GM12874 (cell line): ENCODE measurements around the gene BLOC1S5.

ENCODE experiments used
- TF ChIP-seq, protein P1 (sequence below): IDR thresholded peaks from 2 replicates; pipeline ENCODE4 v1.5.1; 2011; ENCODE audit warnings: low read depth, mild to moderate bottlenecking, control low read depth, low read length, moderate library complexity; ENCODE audit not compliant: insufficient read depth

Gene BLOC1S5

DNA sequence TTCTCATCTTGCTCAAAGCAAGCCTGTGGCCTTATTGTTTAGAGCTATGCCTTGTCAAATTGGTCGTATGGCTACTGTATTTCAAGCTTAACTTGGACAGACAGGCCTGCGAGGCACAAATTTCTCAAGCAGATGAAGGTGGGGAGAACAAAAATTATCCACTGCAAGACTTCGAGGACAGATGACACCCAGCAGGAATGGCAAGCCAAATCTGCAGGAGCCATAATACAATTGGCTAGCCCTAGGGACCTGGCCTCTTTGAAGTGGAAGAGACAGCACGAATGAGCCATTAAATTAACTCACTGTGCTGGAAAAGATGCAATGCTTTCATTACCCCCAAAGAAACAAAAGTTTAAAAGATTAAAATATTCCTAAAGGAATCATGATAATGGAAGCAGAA is 5.0 kb upstream of the BLOC1S5 start:
- TF ChIP-seq, protein P1, sequence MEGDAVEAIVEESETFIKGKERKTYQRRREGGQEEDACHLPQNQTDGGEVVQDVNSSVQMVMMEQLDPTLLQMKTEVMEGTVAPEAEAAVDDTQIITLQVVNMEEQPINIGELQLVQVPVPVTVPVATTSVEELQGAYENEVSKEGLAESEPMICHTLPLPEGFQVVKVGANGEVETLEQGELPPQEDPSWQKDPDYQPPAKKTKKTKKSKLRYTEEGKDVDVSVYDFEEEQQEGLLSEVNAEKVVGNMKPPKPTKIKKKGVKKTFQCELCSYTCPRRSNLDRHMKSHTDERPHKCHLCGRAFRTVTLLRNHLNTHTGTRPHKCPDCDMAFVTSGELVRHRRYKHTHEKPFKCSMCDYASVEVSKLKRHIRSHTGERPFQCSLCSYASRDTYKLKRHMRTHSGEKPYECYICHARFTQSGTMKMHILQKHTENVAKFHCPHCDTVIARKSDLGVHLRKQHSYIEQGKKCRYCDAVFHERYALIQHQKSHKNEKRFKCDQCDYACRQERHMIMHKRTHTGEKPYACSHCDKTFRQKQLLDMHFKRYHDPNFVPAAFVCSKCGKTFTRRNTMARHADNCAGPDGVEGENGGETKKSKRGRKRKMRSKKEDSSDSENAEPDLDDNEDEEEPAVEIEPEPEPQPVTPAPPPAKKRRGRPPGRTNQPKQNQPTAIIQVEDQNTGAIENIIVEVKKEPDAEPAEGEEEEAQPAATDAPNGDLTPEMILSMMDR = no peak

DNA sequence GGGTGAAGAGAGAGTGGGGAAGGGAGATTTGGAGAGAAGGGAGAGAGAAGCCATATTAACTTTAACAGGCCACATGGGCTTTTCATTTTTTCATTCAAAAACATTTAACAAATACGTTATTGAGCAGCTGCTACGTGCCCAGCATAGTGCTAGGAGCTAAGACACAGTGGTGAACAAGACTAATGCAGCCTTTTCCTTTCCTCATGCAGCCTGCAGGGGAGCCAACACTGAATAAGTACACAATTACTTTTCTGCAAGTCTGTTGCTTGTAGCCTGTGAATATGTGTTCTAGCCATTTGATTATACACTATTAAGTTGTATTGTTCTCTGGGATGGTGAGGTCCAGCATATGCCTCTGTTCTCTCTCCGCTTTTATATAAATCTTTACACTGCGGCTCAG is 1.9 kb upstream of the BLOC1S5 start:
- TF ChIP-seq, protein P1 = peak; percentile 32; the same call in 1 of the 2 replicates

DNA sequence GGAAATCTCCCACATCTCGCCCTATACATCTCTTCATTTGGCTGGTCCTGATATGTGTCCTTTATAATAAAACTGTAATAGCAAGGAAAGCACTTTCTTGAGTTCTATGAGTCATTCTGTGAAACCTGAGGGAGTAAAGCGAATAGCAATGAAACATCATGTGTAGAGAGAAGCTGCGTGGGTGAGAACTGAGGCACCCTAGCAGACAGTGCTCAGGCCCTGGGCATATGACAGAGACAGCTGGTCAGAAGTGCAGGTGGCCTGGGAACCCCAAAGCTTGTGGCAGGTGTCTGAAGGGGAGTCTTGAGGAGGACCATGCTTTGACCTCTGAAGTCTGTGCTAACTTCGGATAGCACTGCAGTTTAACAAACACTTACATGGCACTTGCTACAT is 1.3 kb upstream of the BLOC1S5 start:
- TF ChIP-seq, protein P1 = no peak

DNA sequence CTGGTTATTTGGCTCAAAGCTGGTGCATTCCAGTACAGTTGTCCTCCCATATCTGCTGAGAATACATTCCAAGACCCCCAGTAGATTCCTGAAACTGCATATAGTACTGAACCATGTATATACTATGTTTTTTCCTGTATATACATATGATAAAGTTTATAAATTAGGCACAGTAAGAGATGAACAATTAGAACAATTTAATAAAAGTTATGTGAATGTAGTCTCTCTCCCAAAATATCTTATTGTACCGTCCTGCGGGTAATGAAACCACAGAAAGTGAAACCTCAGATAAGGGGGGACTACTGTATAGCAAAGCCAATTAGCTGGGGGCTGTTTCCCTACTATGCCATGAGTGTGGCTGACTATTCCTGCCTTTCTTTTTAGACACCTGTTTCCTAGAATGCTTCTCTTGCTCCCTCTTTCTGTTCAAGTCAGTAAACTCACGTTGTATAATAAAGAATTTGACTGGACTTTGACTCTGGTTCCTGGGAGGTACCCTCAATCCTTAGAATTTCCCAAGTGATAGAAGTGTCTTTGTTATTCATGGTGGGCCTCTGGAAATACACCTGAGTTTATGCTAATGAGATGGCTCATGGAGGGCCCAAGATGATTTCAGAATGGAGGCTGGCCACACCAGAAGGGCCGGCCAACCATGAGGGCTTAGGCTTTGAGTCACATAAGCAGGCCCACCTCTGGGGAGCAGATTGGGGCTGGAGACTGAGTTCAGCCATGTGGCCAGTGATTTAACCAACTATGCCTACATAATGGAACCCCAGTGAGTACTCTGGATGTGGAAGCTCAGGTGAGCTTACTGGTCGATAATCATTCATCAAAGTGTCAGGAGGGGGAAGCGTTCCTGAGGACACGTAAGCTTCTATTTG is 689 bp upstream of the BLOC1S5 start:
- TF ChIP-seq, protein P1 = no peak

DNA sequence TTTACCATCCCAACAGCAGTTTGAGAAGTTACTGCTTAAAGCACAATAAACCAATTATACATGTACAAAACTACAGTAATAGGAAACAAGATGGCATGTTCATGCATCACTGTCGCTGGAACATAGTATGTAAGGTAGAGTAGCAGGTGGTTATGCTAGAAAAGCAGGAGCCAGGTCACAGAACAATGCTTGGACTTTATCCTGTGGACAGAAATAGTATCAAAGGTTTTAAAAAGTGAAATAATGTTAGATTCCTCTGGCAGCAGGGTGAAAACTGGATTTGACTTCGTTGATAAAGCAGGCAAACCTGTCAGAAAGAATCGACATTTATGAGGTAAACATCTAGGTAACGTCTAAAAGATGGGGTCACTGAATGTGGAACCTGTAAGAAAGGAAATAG is 2.5 kb downstream of the BLOC1S5 start:
- TF ChIP-seq, protein P1 = no peak

DNA sequence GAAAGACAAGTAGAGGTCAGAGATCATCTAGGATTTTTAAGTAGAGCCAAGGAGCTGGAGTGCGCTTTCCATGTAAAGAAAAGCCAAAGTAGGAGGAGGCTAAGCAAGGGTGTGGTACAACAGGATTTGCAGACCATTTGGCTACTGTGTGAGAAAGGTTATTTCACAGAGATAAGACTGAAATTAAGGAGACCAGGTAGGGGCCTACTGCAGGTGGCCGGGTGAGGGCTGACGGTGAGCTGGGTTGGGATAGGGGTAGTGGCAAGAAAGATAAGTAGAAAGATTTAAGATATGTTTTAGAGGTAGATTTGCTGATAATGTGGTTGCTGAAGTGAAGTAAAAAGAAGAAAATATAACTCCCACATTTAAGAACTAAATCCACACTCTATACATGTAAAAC is 3.8 kb downstream of the BLOC1S5 start:
- TF ChIP-seq, protein P1 = no peak

DNA sequence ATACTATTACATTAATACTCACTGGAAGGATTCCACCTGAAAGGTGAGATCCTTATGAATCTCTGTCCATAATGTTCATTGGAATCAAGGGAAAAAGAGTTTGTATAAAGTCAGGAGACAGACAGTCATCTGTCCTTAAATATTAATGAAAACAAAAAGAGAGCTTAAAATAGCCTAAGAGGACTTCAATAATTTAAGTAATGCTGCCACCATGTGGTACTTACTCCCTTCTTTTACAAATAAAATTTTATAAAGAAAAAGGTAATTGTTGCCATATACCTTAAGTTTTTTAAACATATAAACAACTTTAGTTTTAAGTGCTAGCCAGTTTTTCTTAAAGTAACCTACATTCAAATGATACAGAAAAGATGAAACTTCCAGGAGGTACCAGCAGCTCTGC is 5.1 kb downstream of the BLOC1S5 start:
- TF ChIP-seq, protein P1 = no peak
